ENCODE data around the gene MRPS33.
A peak's percentile ranks its signal among the peaks of the same experiment; 100 is the strongest.
"Not testable (repeated sequence)": the region's sequence is repeated elsewhere in the genome, so short reads cannot be mapped to it uniquely, and the experiment has no call there.

The MRPS33 gene

GRCh38 chr7:141012044-141012685 lies 2.6 kb downstream of the MRPS33 start:
- peak; percentile 13 to 20 for ATAC-seq

GRCh38 chr7:141011443-141011842 lies 3.3 kb downstream of the MRPS33 start:
- ATAC-seq, result no peak

- no peak for ATAC-seq
Observed at GRCh38 chr7:141003172-141004065, 11.3 kb downstream of the MRPS33 start.

GRCh38 chr7:141001546-141001945 lies 13.2 kb downstream of the MRPS33 start:
- no peak for ATAC-seq

GRCh38 chr7:141001122-141001521 lies 13.6 kb downstream of the MRPS33 start:
- no peak for ATAC-seq

GRCh38 chr7:140998715-140999114 lies 16.0 kb downstream of the MRPS33 start:
- ATAC-seq, result no peak

GRCh38 chr7:140992422-140992821 lies 22.3 kb downstream of the MRPS33 start:
- ATAC-seq, result no peak

- ATAC-seq, result no peak
Observed at GRCh38 chr7:140990193-140990962, 24.4 kb downstream of the MRPS33 start.

GRCh38 chr7:140989068-140989467 lies 25.7 kb downstream of the MRPS33 start:
- ATAC-seq, result no peak

- ATAC-seq, result no peak
Observed at GRCh38 chr7:140983802-140984201, 30.9 kb downstream of the MRPS33 start.

- no peak for ATAC-seq
Observed at GRCh38 chr7:140982508-140982907, 32.2 kb downstream of the MRPS33 start.

GRCh38 chr7:140981951-140982350 lies 32.8 kb downstream of the MRPS33 start:
- no peak for ATAC-seq

GRCh38 chr7:140977741-140978140 lies 37.0 kb downstream of the MRPS33 start:
- ATAC-seq, result no peak

GRCh38 chr7:140972876-140973829 lies 41.6 kb downstream of the MRPS33 start:
- no peak for ATAC-seq

- no peak for ATAC-seq
Observed at GRCh38 chr7:140972344-140972743, 42.4 kb downstream of the MRPS33 start.

GRCh38 chr7:140967438-140967837 lies 47.3 kb downstream of the MRPS33 start:
- no peak for ATAC-seq

GRCh38 chr7:140966561-140967233 lies 48.1 kb downstream of the MRPS33 start:
- ATAC-seq, result no peak

GRCh38 chr7:140961117-140961516 lies 53.6 kb downstream of the MRPS33 start:
- no peak for ATAC-seq

GRCh38 chr7:140956997-140957396 lies 57.8 kb downstream of the MRPS33 start:
- not testable (repeated sequence) for ATAC-seq

Measured in activated CD4-positive, CD25-positive, alpha-beta regulatory T cell treated with anti-CD3 and anti-CD28 coated beads, Interleukin-2, amount 50 U/mL, for 24 hours (primary cell).